Germinal center (tissue), 1 donor: ENCODE results near the gene MRM3.
A peak's percentile ranks its signal among the peaks of the same experiment; 100 is the strongest.
"Not testable (repeated sequence)": the region's sequence is repeated elsewhere in the genome, so short reads cannot be mapped to it uniquely, and the experiment has no call there.

Source experiments
- DNase-seq: peaks from one replicate; pipeline ENCODE4 v3.0.0; 2012; ENCODE audit warnings: mixed read lengths, low spot score

MRM3 gene

DNA sequence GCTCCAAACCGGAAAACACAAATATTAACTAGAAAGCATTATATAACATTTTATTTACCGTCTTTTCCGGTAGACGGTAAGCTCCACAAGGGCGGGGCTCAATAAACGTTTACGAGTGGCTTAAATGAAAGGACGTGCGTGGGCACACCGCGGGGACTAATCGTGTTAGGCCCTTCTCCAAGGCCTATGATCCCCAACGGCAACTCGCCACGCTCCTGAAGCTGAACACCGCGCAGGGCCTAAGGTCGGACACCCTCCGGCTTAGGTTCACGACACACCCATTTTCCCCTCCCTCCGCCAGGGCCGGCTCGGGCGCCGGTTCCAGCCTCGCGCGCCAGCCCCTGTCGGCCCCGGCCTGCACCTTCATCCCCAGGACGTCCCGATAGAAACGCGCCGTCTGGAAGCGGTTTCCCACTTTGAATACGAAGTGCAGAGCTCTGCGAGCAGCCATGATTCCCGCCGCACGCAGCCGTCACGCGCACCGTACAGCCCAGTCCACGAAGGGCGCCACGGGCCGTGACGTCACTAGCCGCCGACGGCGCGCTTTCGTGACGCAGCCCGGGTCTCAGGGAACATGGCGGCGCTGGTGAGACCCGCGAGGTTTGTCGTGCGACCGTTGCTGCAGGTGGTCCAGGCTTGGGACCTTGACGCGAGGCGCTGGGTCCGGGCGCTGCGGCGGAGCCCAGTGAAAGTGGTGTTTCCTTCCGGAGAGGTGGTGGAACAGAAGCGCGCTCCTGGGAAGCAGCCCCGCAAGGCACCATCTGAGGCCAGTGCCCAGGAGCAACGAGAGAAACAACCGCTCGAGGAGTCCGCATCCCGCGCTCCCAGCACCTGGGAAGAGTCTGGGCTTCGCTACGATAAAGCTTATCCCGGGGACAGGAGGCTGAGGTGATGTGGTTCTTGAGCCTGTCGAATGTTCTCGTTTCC lies at the start of gene MRM3, which contains the start of gene GLOD4:
TSS of gene MRM3 (plus strand) at position 549 of the 927 bp plus-strand sequence. CDS start at position 575, 26 bp downstream.
TSS of gene GLOD4 (minus strand) at position 476 of the 927 bp plus-strand sequence. CDS start at position 451, 25 bp downstream.
- DNase-seq = peak; percentile 95

- peak; percentile 32 for DNase-seq
These were observed 49.0 kb upstream of the MRM3 start for GRCh38 chr17:732902-733720.

GRCh38 chr17:733743-734142 lies 48.4 kb upstream of the MRM3 start:
- DNase-seq = no peak

DNA sequence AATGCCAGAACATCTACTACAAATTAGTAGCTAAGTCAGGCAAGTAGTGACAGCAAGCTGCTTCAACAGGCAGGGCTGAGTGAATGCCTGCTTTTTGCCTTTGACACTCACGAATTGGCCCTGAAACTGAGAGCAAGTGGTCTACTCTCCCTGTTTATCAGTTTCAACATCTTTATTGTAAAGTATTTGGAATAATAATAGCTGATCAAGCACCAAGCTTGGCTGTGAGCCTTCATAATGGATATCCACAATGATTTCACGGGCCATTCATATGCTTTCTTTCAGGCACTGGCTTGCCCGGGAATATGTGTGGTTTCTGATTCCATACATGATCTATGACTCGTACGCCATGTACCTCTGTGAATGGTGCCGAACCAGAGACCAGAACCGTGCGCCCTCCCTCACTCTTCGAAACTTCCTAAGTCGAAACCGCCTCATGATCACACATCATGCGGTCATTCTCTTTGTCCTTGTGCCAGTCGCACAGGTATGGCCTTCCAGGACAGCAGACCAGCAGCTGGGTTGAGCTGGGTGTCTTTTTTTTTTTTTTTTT lies 44.5 kb upstream of the MRM3 start:
- DNase-seq = no peak

DNA sequence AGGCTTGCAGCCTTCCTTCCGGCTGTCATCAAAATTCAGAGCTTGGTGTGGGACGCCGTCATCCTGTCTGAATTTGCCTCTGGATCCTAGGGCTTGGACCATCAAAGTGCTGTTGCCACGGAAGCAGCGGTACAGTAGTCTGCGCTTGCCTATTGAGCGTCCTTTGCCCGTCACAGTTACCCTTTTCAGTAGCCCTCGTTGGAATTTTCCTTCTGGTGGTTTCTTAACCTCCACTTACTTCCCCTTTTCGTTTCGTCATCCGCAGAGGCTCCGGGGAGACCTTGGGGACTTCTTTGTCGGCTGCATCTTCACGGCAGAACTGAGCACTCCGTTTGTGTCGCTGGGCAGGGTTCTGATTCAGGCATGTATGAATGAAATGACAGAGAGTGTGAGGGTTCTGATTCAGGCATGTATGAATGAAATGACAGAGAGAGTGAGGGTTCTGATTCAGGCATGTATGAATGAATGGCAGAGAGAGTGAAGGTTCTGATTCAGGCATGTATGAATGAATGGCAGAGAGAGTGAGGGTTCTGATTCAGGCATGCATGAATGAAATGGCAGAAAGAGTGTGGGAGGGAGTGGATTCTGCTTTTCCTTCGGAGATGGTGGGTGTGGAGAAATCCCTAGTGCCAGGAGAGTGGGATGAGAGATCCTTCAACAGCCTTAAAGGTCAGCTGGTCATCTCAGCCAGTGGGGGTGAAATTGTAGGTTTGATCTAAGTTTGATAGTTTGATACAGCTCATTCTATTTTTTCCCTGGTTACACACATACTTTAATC lies 41.7 kb upstream of the MRM3 start:
- peak; percentile 78 for DNase-seq

DNA sequence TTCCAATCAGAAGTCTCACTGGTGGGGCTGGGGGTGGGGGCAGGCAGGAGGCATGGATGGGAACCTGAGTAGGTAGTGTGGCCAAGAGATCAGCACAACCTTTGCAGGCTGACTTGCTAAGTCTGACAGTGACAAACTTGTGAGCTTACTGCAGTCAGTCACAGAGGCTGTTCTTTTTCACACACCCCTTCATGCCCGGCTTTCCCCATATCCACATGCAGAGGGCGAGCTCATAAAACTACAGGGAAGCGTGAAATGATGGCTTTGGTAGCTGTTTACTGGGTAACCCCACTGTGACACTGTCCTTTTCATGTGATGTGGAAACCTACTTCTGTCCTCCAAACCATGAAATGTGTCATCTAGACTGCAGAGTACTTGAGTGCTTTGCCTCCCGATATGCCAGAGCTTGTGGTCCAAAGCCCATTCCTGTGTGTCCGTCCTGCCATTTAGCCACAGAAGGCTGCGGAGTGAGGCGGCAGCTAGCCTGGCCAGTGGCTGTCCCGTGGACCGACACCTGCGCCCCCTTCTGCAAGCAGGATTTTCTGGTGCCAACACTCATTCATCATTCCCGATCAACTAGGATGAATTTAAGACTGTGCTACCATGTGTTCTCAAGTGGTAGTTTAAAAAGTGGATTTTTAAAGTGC lies 39.9 kb upstream of the MRM3 start:
- DNase-seq = no peak

DNA sequence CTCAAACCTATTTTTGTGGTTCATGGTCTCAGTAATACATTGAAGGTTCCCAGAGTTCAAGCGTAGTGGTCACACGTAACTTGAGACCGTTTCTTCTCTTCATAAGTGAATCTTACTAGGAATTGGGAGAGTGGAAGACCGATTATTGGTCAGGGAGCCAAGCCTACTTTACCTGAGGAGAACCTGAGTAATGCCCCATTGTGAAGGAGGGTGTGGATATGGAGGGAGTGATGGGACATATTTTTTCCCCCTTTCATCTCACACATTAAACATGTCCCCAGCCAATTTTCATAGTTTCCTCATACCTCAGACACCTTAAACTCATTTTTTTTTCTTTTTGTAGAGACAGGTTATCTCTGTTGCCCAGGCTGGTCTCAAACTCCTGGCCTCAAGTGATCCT lies 39.0 kb upstream of the MRM3 start:
- no peak for DNase-seq

DNA sequence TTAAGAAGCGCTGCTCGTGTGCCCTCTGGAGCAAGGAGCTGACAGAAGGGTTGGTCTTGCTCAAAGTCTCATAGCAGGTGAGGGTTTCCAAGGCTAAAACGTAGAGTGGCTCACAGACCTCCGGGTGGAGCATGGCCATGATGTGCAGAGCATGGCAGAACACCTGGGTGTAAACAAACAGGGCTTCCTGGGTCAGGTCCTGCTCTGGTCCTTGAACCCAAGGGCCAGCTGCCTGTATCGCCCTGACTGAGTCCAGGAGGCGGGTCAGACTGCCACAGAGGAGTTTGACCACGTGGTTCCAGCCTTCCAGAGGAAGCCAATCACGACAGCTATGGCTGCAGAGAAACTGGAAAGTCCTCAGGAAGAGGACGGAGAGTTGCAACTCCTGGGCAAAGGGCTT lies 37.2 kb upstream of the MRM3 start:
- no peak for DNase-seq

- no peak for DNase-seq
These were observed 36.7 kb upstream of the MRM3 start for GRCh38 chr17:745406-745805.

DNA sequence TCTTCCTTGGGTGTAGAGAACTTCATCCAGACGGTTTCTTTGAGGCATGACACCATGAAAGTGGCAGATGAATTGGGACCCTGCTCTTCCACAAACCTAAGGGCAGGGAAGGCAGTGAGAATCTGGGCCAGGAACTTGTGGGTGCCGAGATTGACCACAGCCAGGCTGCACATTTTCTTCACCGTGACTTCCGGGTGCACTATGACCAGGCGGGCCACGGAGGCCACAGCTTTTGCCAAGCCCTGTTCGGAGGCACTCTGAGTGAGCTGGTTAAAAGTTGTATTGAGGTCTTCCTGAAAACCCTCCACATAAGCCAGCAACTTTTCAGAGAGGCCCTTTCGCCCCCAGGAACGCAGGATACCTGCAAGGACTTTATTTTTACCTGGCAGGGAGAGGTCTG lies 36.0 kb upstream of the MRM3 start:
- no peak for DNase-seq

DNA sequence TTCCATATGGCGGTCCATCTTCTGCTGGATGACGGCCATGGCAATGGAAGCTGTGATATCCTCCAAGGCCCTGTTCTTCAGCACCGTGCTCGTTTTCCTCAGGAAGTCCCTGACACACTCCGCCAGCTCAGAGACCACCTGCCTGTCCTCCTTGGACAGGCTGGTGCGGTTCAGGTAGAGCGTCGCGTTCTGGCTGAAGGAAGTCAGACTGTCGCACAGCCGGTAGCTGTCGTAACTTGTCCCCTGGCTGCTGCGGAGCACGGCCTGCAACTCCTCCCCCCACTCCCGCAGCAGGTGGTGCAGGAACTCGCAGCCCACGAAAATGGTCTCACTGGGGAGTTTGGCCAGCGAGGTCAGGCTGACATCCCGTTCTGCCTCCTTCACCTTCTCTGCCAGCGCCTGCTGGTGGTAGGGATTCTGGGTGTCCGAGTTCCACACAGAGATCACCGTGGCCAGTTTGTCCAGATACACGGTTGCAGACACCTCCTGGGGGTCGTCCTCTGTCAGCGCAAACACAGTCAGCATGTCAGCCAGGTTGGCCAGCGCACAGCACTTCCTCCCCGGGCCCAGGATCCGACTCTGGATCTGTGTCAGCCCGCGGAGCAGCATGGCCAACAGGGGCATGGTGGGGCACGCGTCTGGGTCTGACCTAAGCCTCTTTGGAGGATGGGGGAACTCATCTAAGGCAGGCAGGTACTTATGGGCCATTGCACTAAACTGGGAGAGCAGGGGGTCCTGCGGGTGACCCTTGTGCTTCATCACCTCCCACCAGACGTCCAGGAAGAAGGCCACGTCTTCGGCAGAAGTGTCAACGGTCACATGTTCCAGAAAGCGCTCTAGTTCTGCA lies 35.1 kb upstream of the MRM3 start:
- no peak for DNase-seq

DNA sequence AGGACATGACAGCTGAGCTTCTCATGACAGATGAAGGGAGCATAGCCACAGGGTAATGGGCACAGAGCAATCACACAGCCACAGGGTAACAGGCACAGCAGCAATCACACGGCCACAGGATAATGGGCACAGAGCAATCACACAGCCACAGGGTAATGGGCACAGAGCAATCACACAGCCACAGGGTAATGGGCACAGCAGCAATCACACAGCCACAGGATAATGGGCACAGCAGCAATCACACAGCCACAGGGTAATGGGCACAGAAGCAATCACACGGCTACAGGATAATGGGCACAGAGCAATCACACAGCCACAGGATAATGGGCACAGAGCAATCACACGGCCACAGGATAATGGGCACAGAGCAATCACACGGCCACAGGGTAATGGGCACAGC lies 33.5 kb upstream of the MRM3 start:
- DNase-seq = not testable (repeated sequence)

- DNase-seq = not testable (repeated sequence)
These were observed 32.8 kb upstream of the MRM3 start for GRCh38 chr17:749359-749758.

DNA sequence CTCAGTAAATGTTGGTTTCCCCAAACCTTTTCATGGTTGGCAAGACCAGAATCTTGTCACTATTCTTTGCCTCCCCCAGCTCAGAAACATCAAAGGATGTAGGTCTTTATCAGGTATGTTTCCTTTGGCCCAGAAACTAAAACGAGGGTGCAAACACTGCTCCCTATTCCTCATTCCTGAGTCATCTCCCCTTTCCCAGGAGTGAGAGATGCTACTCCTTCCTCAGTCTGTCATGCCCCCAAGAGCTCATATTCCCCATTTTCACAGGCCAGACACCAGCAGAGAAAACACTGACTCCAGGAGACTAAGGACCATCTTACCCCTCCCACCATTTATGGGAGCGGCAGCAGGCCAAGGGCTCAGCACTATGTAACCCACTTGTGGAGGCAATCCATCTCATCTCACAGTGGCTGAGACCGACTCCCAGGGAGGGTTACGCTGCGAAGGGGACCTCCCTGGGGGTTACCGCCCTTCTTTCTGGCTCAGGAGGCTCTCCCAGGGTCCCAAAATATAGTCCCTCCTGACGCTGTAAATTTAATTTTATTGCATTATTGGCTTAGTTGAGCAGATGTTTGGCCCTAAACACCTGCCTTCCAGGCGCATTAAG lies 31.6 kb upstream of the MRM3 start:
- no peak for DNase-seq

- DNase-seq = peak; percentile 71
These were observed 30.7 kb upstream of the MRM3 start for GRCh38 chr17:751269-752001.

DNA sequence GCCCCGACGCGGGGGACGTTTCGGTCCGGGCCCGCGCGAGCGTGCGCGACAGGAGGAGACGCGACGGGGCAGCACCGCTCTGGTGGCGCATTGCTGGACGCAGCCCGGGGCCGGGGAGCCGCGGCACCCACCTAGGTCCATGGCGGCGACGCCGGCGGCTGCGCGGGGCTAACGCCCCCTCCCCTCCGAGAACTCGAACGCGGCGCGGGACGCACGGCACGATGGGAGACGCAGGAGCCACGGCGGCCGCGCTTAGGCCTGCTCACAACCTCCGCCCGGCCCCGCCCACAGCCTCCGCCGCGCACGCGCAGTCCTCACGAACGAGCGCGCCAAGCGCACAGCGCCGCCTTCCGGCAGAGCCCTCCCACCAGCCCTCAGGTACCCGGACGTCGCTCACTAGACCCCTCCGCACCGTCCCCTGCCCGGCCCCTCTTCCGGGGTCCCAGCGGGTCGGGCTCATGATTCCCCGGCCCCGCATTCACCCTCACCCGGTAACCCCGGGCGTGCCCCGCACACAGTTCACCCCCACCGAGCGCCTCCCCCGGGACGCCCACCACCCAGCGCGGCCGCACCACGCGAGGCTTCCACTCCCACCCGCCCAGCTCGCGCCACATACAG lies 30.0 kb upstream of the MRM3 start, which contains the start of gene GEMIN4:
TSS of gene GEMIN4 (minus strand) at position 263 of the 618 bp plus-strand sequence. CDS start at position 141, 122 bp downstream.
- peak; percentile 96 for DNase-seq

DNA sequence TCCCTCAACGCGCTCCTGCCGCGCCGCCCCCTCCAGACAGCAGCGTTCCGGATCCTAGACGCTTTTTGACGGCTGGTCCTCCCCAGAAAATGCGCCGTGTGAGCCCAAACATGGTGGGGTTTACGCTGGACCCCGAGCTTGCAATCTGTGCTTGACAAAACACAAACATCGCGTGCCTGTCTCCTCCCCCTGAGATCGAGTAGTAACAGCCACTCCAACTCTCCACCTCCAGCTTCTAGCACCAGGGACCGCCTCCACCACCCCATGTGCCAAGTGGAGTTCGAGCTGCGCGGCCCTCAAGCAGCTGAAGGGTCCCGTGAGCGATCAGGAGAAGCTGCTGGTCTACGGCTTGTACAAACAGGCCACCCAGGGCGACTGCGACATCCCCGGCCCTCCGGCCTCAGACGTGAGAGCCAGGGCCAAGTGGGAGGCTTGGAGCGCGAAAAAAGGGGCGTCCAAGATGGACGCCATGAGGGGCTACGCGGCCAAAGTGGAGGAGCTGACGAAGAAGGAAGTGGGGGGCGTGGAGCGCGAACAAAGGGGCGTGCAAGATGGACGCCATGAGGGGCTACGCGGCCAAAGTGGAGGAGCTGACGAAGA lies 29.4 kb upstream of the MRM3 start:
- DNase-seq = peak; percentile 61

GRCh38 chr17:753418-753817 lies 28.7 kb upstream of the MRM3 start:
- no peak for DNase-seq
